ENCODE measurements around the gene SPATA46.

GRCh38 chr1:162389021-162389818, 12.6 kb upstream of the SPATA46 start:
- TF ChIP-seq, protein P1, sequence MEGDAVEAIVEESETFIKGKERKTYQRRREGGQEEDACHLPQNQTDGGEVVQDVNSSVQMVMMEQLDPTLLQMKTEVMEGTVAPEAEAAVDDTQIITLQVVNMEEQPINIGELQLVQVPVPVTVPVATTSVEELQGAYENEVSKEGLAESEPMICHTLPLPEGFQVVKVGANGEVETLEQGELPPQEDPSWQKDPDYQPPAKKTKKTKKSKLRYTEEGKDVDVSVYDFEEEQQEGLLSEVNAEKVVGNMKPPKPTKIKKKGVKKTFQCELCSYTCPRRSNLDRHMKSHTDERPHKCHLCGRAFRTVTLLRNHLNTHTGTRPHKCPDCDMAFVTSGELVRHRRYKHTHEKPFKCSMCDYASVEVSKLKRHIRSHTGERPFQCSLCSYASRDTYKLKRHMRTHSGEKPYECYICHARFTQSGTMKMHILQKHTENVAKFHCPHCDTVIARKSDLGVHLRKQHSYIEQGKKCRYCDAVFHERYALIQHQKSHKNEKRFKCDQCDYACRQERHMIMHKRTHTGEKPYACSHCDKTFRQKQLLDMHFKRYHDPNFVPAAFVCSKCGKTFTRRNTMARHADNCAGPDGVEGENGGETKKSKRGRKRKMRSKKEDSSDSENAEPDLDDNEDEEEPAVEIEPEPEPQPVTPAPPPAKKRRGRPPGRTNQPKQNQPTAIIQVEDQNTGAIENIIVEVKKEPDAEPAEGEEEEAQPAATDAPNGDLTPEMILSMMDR (conservative IDR thresholded peaks at IDR 0.05; ENCODE audit: low read length), result no peak
- no peak for TF ChIP-seq EZH2phosphoT487 (IDR thresholded peaks at IDR 0.05; ENCODE audit: borderline replicate concordance, low read depth, low read length)
